Activated CD4-positive, alpha-beta T cell treated with anti-CD3 and anti-CD28 coated beads, Interleukin-2, amount 50 U/mL, for 24 hours (primary cell): ENCODE measurements around the gene COL6A3.

ENCODE experiments used
- DNase-seq, 2 donors: peaks; one replicate each; pipeline ENCODE4 v3.0.0-alpha.2; 2020; ENCODE audit warnings: low read depth in 1 of 2, low spot score in 1 of 2

COL6A3 gene

GRCh38 chr2:237413777-237414661 lies at the start of gene COL6A3:
Gene COL6A3, minus strand, starts transcription at chr2:237414164. Its CDS starts 17,347 bp downstream, at chr2:237396817.
- DNase-seq = no peak

GRCh38 chr2:237459741-237460174 lies 45.8 kb upstream of the COL6A3 start:
- DNase-seq = no peak

GRCh38 chr2:237459226-237459625 lies 45.3 kb upstream of the COL6A3 start:
- DNase-seq = no peak

- no peak for DNase-seq
Measured at GRCh38 chr2:237458519-237458918, 44.6 kb upstream of the COL6A3 start.

- no peak for DNase-seq
Measured at GRCh38 chr2:237457388-237457941, 43.5 kb upstream of the COL6A3 start.

GRCh38 chr2:237456200-237456843 lies 42.4 kb upstream of the COL6A3 start:
- DNase-seq = no peak

- DNase-seq = no peak
Measured at GRCh38 chr2:237455764-237456163, 41.8 kb upstream of the COL6A3 start.

GRCh38 chr2:237453671-237454070 lies 39.7 kb upstream of the COL6A3 start:
- no peak for DNase-seq

- no peak for DNase-seq
Measured at GRCh38 chr2:237452861-237453260, 38.9 kb upstream of the COL6A3 start.

- no peak for DNase-seq
Measured at GRCh38 chr2:237451643-237452469, 37.9 kb upstream of the COL6A3 start.

GRCh38 chr2:237450583-237450982 lies 36.6 kb upstream of the COL6A3 start:
- no peak for DNase-seq

- DNase-seq = no peak
Measured at GRCh38 chr2:237450108-237450507, 36.1 kb upstream of the COL6A3 start.

- DNase-seq = no peak
Measured at GRCh38 chr2:237449193-237449881, 35.4 kb upstream of the COL6A3 start.

GRCh38 chr2:237448626-237449025 lies 34.7 kb upstream of the COL6A3 start:
- no peak for DNase-seq

- no peak for DNase-seq
Measured at GRCh38 chr2:237448171-237448570, 34.2 kb upstream of the COL6A3 start.

GRCh38 chr2:237447496-237447895 lies 33.5 kb upstream of the COL6A3 start:
- DNase-seq = no peak

GRCh38 chr2:237446338-237446665 lies 32.3 kb upstream of the COL6A3 start:
- DNase-seq = no peak

GRCh38 chr2:237445611-237446337 lies 31.8 kb upstream of the COL6A3 start:
- no peak for DNase-seq

- DNase-seq = no peak
Measured at GRCh38 chr2:237444071-237444470, 30.1 kb upstream of the COL6A3 start.
